Left ventricle myocardium inferior (tissue), 1 donor: Measurements from ENCODE around the gene KPTN. TPM values are rescaled to one million over a fixed set of nuclear protein-coding genes. Genes with fewer than 3 reads are reported as not detected.

Experiments
- DNase-seq: peaks from one replicate; pipeline ENCODE4 v3.0.0-alpha.2; 2020
- H3K27ac ChIP-seq: fragments of 200-600 bp; replicated peaks from 2 replicates; pipeline ENCODE4 v1.8.0; 2021
- H3K27me3 ChIP-seq: fragments of 200-600 bp; 2 replicates; pipeline ENCODE4 v1.8.0; 2021; ENCODE audit warnings: low read depth
- H3K36me3 ChIP-seq: fragments of 200-600 bp; 2 replicates; pipeline ENCODE4 v1.8.0; 2021
- H3K4me1 ChIP-seq: fragments of 200-600 bp; 2 replicates; pipeline ENCODE4 v1.8.0; 2021
- H3K4me3 ChIP-seq: fragments of 200-600 bp; 2 replicates; pipeline ENCODE4 v1.8.0; 2021; ENCODE audit warnings: mild to moderate bottlenecking, moderate library complexity
- H3K9me3 ChIP-seq: fragments of 200-600 bp; replicated peaks from 2 replicates; pipeline ENCODE4 v1.8.0; 2021
- CTCF ChIP-seq: fragments of 200-600 bp; IDR thresholded peaks from 2 replicates; pipeline ENCODE4 v1.8.0; 2021; ENCODE audit warnings: antibody characterized with exemption, mild to moderate bottlenecking, borderline replicate concordance
- intact Hi-C: fragments of 100-400 bp; cut with micrococcal nuclease; formaldehyde crosslinking; loops from one replicate; pipeline ENCODE4 v1.11.0; 2022
- total RNA-seq: library from RNA; stranded (reverse); fragmentation: NEBNext Ultra II Directional; extraction: Animal tissue kit (Norgen Biotek cat#: 25700); gene quantifications from one replicate; pipeline ENCODE4 v1.2.1, GENCODE V29; 2021
- donor health status: DM: no; HTN: yes; CAD: no; lungs with severe emphysema.

The KPTN gene
- total RNA-seq, 1 donor from 2014 or later, result 10.9 TPM

GRCh38 chr19:47497050-47497766, 13.2 kb upstream of the KPTN start:
- no peaks in the 10 kb centered on the region for H3K9me3 ChIP-seq
- H3K27ac ChIP-seq, result peak overlapping the region; percentile 39
- peaks cover 72% of the 10 kb centered on the region for H3K36me3 ChIP-seq
- peaks cover 73% of the 10 kb centered on the region for H3K4me1 ChIP-seq
- intact Hi-C loops, result no loop called here
- DNase-seq, result no peak
- H3K4me3 ChIP-seq, result no peak overlapping the region
- no peak for TF ChIP-seq CTCF
- no peaks in the 10 kb centered on the region for H3K27me3 ChIP-seq

GRCh38 chr19:47495478-47496372, 11.7 kb upstream of the KPTN start:
- no peak overlapping the region for H3K27ac ChIP-seq
- TF ChIP-seq CTCF, result no peak
- DNase-seq, result no peak
- no peaks in the 10 kb centered on the region for H3K9me3 ChIP-seq
- no peaks in the 10 kb centered on the region for H3K27me3 ChIP-seq
- H3K36me3 ChIP-seq, result peaks cover 75% of the 10 kb centered on the region
- H3K4me1 ChIP-seq, result peaks cover 65% of the 10 kb centered on the region
- intact Hi-C loops, result no loop called here
- H3K4me3 ChIP-seq, result no peak overlapping the region

- Histone ChIP-seq H3K4me3 (no peak overlapping the region), H3K27ac (peak overlapping the region; percentile 75), H3K36me3 (peaks cover 70% of the 10 kb centered on the region), H3K4me1 (peaks cover 65% of the 10 kb centered on the region), H3K27me3 (no peaks in the 10 kb centered on the region), H3K9me3 (no peaks in the 10 kb centered on the region)
- no peak for TF ChIP-seq CTCF
- DNase-seq, result no peak
- intact Hi-C loops, result no loop called here
These were observed 10.7 kb upstream of the KPTN start for GRCh38 chr19:47494729-47495128.

GRCh38 chr19:47494211-47494547, 10.2 kb upstream of the KPTN start:
- Histone ChIP-seq H3K27ac (peak overlapping the region; percentile 75), H3K27me3 (no peaks in the 10 kb centered on the region), H3K9me3 (no peaks in the 10 kb centered on the region), H3K4me3 (no peak overlapping the region), H3K36me3 (peaks cover 71% of the 10 kb centered on the region), H3K4me1 (peaks cover 61% of the 10 kb centered on the region)
- no peak for TF ChIP-seq CTCF
- DNase-seq, result no peak
- intact Hi-C loops, result no loop called here

GRCh38 chr19:47493378-47494210, 9.6 kb upstream of the KPTN start:
- Histone ChIP-seq H3K4me1 (peaks cover 55% of the 10 kb centered on the region), H3K27ac (peak overlapping the region; percentile 75), H3K27me3 (no peaks in the 10 kb centered on the region), H3K9me3 (no peaks in the 10 kb centered on the region), H3K4me3 (no peak overlapping the region), H3K36me3 (peaks cover 66% of the 10 kb centered on the region)
- intact Hi-C loops, result no loop called here
- TF ChIP-seq CTCF, result no peak
- peak; percentile 59 for DNase-seq
